Measurements from ENCODE around the gene TRAPPC2L. TPM values are rescaled to one million over a fixed set of nuclear protein-coding genes. Genes with fewer than 3 reads are reported as not detected.

TRAPPC2L gene
- total and polyA plus RNA-seq, 2 of the 13 experiments (the other 11 are each of a cell fraction or from before 2014, with no cell fraction given) = 96.3 to 107 TPM

- TF ChIP-seq, protein P1, sequence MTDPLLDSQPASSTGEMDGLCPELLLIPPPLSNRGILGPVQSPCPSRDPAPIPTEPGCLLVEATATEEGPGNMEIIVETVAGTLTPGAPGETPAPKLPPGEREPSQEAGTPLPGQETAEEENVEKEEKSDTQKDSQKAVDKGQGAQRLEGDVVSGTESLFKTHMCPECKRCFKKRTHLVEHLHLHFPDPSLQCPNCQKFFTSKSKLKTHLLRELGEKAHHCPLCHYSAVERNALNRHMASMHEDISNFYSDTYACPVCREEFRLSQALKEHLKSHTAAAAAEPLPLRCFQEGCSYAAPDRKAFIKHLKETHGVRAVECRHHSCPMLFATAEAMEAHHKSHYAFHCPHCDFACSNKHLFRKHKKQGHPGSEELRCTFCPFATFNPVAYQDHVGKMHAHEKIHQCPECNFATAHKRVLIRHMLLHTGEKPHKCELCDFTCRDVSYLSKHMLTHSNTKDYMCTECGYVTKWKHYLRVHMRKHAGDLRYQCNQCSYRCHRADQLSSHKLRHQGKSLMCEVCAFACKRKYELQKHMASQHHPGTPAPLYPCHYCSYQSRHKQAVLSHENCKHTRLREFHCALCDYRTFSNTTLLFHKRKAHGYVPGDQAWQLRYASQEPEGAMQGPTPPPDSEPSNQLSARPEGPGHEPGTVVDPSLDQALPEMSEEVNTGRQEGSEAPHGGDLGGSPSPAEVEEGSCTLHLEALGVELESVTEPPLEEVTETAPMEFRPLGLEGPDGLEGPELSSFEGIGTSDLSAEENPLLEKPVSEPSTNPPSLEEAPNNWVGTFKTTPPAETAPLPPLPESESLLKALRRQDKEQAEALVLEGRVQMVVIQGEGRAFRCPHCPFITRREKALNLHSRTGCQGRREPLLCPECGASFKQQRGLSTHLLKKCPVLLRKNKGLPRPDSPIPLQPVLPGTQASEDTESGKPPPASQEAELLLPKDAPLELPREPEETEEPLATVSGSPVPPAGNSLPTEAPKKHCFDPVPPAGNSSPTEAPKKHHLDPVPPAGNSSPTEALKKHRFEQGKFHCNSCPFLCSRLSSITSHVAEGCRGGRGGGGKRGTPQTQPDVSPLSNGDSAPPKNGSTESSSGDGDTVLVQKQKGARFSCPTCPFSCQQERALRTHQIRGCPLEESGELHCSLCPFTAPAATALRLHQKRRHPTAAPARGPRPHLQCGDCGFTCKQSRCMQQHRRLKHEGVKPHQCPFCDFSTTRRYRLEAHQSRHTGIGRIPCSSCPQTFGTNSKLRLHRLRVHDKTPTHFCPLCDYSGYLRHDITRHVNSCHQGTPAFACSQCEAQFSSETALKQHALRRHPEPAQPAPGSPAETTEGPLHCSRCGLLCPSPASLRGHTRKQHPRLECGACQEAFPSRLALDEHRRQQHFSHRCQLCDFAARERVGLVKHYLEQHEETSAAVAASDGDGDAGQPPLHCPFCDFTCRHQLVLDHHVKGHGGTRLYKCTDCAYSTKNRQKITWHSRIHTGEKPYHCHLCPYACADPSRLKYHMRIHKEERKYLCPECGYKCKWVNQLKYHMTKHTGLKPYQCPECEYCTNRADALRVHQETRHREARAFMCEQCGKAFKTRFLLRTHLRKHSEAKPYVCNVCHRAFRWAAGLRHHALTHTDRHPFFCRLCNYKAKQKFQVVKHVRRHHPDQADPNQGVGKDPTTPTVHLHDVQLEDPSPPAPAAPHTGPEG (CRISPR knock-in tag; IDR thresholded peaks at IDR 0.05) = peak; percentile 74; the same call in 1 of the 2 replicates
- TF ChIP-seq ZNF138 (CRISPR knock-in tag; IDR thresholded peaks at IDR 0.05; ENCODE audit: low read depth) (peak; percentile 53; the same call in 1 of the 2 replicates), SATB2 (CRISPR knock-in tag; IDR thresholded peaks at IDR 0.05) (peak; percentile 31; the same call in 1 of the 2 replicates), SMYD3 (CRISPR knock-in tag; IDR thresholded peaks at IDR 0.05) (peak; percentile 79; the same call in 1 of the 2 replicates), HOXA9 (CRISPR knock-in tag; IDR thresholded peaks at IDR 0.05; ENCODE audit: borderline replicate concordance) (no peak), ZBTB37 (CRISPR knock-in tag; IDR thresholded peaks at IDR 0.05) (no peak), NFKBIZ (CRISPR knock-in tag; IDR thresholded peaks at IDR 0.05) (no peak; the same call in none of the 2 replicates), SNAPC2 (CRISPR knock-in tag; IDR thresholded peaks at IDR 0.05) (peak; percentile 55; the same call in 1 of the 2 replicates)
- TF ChIP-seq, protein P2, sequence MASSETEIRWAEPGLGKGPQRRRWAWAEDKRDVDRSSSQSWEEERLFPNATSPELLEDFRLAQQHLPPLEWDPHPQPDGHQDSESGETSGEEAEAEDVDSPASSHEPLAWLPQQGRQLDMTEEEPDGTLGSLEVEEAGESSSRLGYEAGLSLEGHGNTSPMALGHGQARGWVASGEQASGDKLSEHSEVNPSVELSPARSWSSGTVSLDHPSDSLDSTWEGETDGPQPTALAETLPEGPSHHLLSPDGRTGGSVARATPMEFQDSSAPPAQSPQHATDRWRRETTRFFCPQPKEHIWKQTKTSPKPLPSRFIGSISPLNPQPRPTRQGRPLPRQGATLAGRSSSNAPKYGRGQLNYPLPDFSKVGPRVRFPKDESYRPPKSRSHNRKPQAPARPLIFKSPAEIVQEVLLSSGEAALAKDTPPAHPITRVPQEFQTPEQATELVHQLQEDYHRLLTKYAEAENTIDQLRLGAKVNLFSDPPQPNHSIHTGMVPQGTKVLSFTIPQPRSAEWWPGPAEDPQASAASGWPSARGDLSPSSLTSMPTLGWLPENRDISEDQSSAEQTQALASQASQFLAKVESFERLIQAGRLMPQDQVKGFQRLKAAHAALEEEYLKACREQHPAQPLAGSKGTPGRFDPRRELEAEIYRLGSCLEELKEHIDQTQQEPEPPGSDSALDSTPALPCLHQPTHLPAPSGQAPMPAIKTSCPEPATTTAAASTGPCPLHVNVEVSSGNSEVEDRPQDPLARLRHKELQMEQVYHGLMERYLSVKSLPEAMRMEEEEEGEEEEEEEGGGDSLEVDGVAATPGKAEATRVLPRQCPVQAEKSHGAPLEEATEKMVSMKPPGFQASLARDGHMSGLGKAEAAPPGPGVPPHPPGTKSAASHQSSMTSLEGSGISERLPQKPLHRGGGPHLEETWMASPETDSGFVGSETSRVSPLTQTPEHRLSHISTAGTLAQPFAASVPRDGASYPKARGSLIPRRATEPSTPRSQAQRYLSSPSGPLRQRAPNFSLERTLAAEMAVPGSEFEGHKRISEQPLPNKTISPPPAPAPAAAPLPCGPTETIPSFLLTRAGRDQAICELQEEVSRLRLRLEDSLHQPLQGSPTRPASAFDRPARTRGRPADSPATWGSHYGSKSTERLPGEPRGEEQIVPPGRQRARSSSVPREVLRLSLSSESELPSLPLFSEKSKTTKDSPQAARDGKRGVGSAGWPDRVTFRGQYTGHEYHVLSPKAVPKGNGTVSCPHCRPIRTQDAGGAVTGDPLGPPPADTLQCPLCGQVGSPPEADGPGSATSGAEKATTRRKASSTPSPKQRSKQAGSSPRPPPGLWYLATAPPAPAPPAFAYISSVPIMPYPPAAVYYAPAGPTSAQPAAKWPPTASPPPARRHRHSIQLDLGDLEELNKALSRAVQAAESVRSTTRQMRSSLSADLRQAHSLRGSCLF (CRISPR knock-in tag; IDR thresholded peaks at IDR 0.05; ENCODE audit: borderline replicate concordance) = 0 out of 2 replicates have a peak, but pooled peaks have one; percentile 9
- TF ChIP-seq, protein P3, sequence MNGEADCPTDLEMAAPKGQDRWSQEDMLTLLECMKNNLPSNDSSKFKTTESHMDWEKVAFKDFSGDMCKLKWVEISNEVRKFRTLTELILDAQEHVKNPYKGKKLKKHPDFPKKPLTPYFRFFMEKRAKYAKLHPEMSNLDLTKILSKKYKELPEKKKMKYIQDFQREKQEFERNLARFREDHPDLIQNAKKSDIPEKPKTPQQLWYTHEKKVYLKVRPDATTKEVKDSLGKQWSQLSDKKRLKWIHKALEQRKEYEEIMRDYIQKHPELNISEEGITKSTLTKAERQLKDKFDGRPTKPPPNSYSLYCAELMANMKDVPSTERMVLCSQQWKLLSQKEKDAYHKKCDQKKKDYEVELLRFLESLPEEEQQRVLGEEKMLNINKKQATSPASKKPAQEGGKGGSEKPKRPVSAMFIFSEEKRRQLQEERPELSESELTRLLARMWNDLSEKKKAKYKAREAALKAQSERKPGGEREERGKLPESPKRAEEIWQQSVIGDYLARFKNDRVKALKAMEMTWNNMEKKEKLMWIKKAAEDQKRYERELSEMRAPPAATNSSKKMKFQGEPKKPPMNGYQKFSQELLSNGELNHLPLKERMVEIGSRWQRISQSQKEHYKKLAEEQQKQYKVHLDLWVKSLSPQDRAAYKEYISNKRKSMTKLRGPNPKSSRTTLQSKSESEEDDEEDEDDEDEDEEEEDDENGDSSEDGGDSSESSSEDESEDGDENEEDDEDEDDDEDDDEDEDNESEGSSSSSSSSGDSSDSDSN (CRISPR knock-in tag; IDR thresholded peaks at IDR 0.05) = peak; percentile 88
- TF ChIP-seq, protein P4, sequence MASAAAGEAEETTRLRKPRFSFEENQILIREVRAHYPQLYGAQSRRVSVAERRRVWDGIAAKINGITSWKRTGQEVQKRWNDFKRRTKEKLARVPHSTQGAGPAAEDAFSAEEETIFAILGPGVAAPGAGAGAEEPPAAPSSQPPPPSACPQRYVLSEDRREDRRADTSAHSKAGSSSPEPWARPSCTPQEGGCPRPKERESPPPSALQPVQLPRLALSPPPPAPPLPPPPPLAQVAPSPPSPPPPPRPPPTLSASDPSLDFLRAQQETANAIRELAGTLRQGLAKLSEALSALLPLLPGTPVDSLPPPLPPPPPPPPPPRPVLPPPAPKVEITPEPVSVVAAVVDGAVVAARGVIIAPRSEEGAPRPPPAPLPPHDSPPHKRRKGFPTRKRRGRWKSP (CRISPR knock-in tag; IDR thresholded peaks at IDR 0.05) = peak; percentile 92
Observed at GRCh38 chr16:88811769-88812512, 45.0 kb upstream of the TRAPPC2L start, which contains the start of gene APRT (continued).

All from HepG2 (cell line).